ENCODE results near the gene LAD1.

DNA sequence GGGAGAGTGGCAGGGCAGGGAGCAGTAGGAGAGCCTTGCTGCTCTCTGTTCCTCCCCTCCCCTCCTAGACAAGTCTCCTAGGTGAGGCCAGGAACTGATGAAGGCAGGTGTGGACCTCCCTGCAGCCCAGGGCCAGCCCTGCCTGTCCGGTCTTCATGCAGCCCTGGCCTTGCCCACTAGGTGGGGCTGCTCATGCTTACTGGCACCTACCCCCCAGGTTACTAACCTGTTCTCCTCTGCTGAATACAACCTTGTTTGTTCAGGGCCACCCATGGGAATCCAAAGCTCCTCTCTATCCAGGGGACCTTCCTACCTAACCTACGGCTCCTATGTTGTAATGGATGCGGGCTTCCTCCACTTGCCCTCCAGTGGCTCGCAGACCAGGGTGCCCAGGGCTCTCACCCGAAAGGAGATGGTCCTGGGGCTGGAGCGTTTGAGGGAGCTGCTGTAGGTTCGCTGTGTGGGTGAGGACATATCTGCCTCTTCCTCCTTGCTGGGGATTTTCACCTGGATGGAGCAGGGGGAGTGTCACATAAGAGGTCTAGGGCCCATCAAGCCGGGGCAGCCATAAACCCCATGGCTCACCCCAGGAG lies 13.7 kb downstream of the LAD1 start:
- no peak for TF ChIP-seq EZH2 (IDR thresholded peaks at IDR 0.05; ENCODE audit: insufficient read depth, poor library complexity, severe bottlenecking)
- TF ChIP-seq EZH2phosphoT487 (IDR thresholded peaks at IDR 0.05; ENCODE audit: insufficient read depth, low read depth), result no peak
